K562 (cell line): ENCODE data around the gene IL6ST. TPM values are rescaled to one million over a fixed set of nuclear protein-coding genes. Genes with fewer than 3 reads are reported as not detected.

Experiments used
- ATAC-seq: fragments of 200-7000 bp; cut with Tn5 transposase; 3 replicates; pipeline ENCODE4 v1.9.1; 2020; ENCODE audit warnings: moderate library complexity
- BruUV-seq: library from RNA; stranded (reverse); fragments of 400-500 nt; replicated peaks from 2 replicates; lab custom pipeline; 2021; lab: Mats Ljungman, UMichigan
- CTCF ChIA-PET: fragments of 300-600 bp; formaldehyde crosslinking; extraction: SDS; loops from one replicate; lab custom pipeline; 2021; ENCODE audit warnings: low intra/inter-chr PET ratio; lab: Yijun Ruan, JAX
- POLR2A ChIA-PET: fragments of 300-600, 350-650 bp; sonication (Branson Sonifier 250); formaldehyde crosslinking; extraction: SDS; loops from one replicate; lab custom pipeline; 2021; ENCODE audit warnings: antibody characterized with exemption, inconsistent platforms; lab: Yijun Ruan, JAX
- DNase-seq, 4 experiments: peaks; one replicate each; pipeline versions ENCODE4 v3.0.0 to v3.0.0-alpha.2; 2011 to 2018; ENCODE audit warnings: low spot score in 3 of 4, mixed read lengths in 3 of 4; ENCODE audit errors: extremely low read depth in 1 of 4
- FAIRE-seq: peaks from 2 replicates; lab custom pipeline; 2011; peaks lifted over from hg19 to GRCh38; lab: Jason Lieb, UNC
- H2AFZ ChIP-seq: 2 replicates; pipeline ENCODE4 v1.6.0; 2011; ENCODE audit warnings: low read depth, low read length, control low read depth, inconsistent platforms
- H3K27ac ChIP-seq: fragments of 200-600 bp; 3 replicates; pipeline ENCODE4 v1.8.0; 2011; ENCODE audit warnings: low read depth, mild to moderate bottlenecking, control low read depth, inconsistent platforms, low read length, moderate library complexity, mixed read lengths; ENCODE audit errors: extremely low read depth
- H3K27me3 ChIP-seq, 2 experiments: fragments of 300-600 bp in 1 of 2; 2 replicates in 1 of 2; 3 replicates in 1 of 2; pipeline versions ENCODE4 v1.6.0 to v1.8.0; 2011; ENCODE audit warnings: inconsistent platforms in 2 of 2, low read length in 2 of 2, mild to moderate bottlenecking in 1 of 2, mixed read lengths in 1 of 2, moderate library complexity in 1 of 2; ENCODE audit not compliant: control insufficient read depth in 2 of 2, insufficient read depth in 2 of 2
- H3K36me3 ChIP-seq: fragments of 300-600 bp; 3 replicates; pipeline ENCODE4 v1.8.0; 2011; ENCODE audit warnings: mild to moderate bottlenecking, low read length, inconsistent platforms; ENCODE audit not compliant: control insufficient read depth, insufficient read depth
- H3K4me1 ChIP-seq, 2 experiments: fragments of 200-600 bp in 1 of 2; replicated peaks in 1 of 2; 2 replicates in 1 of 2; 3 replicates in 1 of 2; pipeline versions ENCODE4 v1.5.1 to v1.8.0; 2011; ENCODE audit warnings: inconsistent platforms in 2 of 2, low read length in 2 of 2, mild to moderate bottlenecking in 1 of 2, mixed read lengths in 1 of 2, moderate library complexity in 1 of 2; ENCODE audit not compliant: control insufficient read depth in 2 of 2, insufficient read depth in 2 of 2
- H3K4me2 ChIP-seq: 2 replicates; pipeline ENCODE4 v1.6.1; 2011; ENCODE audit warnings: low read length, control low read depth, inconsistent platforms, mixed read lengths; ENCODE audit not compliant: insufficient read depth
- H3K4me3 ChIP-seq: fragments of 200-600 bp; sonication (generic), shearing (Covaris generic); 2 replicates; pipeline ENCODE4 v1.5.1; 2016; ENCODE audit warnings: control low read depth, inconsistent platforms
- H3K79me2 ChIP-seq: fragments of 200-600 bp; 3 replicates; pipeline ENCODE4 v1.8.0; 2011; ENCODE audit warnings: low read length, inconsistent platforms; ENCODE audit not compliant: control insufficient read depth, insufficient read depth
- H3K9ac ChIP-seq, 2 experiments: 2 replicates each; pipeline versions ENCODE4 v1.6.0 to v1.6.1; 2011; ENCODE audit warnings: low read depth in 2 of 2, low read length in 2 of 2, control low read depth in 1 of 2, inconsistent platforms in 1 of 2, mild to moderate bottlenecking in 1 of 2, mixed read lengths in 1 of 2; ENCODE audit not compliant: insufficient read depth in 1 of 2
- H3K9me1 ChIP-seq: one replicate; pipeline ENCODE4 v1.6.0; 2011; ENCODE audit warnings: inconsistent platforms, mild to moderate bottlenecking, low read length, moderate library complexity; ENCODE audit not compliant: control insufficient read depth, insufficient read depth
- H3K9me3 ChIP-seq: replicated peaks from 2 replicates; pipeline ENCODE4 v1.5.1; 2011; ENCODE audit warnings: low read depth, low read length, inconsistent platforms; ENCODE audit not compliant: control insufficient read depth, insufficient read depth
- H4K20me1 ChIP-seq: replicated peaks from 2 replicates; pipeline ENCODE4 v1.6.1; 2011; ENCODE audit warnings: low read length, inconsistent platforms, mixed read lengths; ENCODE audit not compliant: control insufficient read depth, insufficient read depth
- CBX8 ChIP-seq: fragments of 200-600 bp; sonication (generic); IDR thresholded peaks from 2 replicates; pipeline ENCODE4 v1.6.1; 2012; ENCODE audit warnings: borderline replicate concordance, mixed run types, low read depth, mild to moderate bottlenecking, moderate library complexity, mixed read lengths, low read length, control low read depth, inconsistent platforms; ENCODE audit not compliant: poor library complexity, severe bottlenecking; ENCODE audit errors: extremely low read depth
- EZH2 ChIP-seq: IDR thresholded peaks from 2 replicates; pipeline ENCODE4 v1.6.1; 2012; ENCODE audit warnings: low read depth, mild to moderate bottlenecking, inconsistent platforms, low read length, borderline replicate concordance
- GTF2A2 ChIP-seq: IDR thresholded peaks from 2 replicates; pipeline ENCODE4 v1.6.1; 2016; ENCODE audit warnings: mild to moderate bottlenecking, missing genetic modification characterization, missing compliant biosample characterization
- HMBOX1 ChIP-seq: sonication (generic); IDR thresholded peaks from 2 replicates; pipeline ENCODE4 v1.6.1; 2016
- MAFG ChIP-seq: fragments of 450-650 bp; conservative IDR thresholded peaks from 2 replicates; pipeline ENCODE4 v1.6.1; 2016; ENCODE audit warnings: missing genetic modification characterization, missing compliant biosample characterization
- PRPF4 ChIP-seq: fragments of 200-400 bp; formaldehyde crosslinking; IDR thresholded peaks from one replicate; pipeline ENCODE4 v1.6.1; 2017; ENCODE audit warnings: low read length, low read depth, mild to moderate bottlenecking; ENCODE audit not compliant: insufficient read depth, poor library complexity, severe bottlenecking
- SPI1 ChIP-seq: IDR thresholded peaks from 2 replicates; pipeline ENCODE4 v1.6.1; 2011; ENCODE audit warnings: low read depth, low read length, control low read depth, borderline replicate concordance
- ZNF764 ChIP-seq: fragments of 250-450 bp; sonication (Bioruptor Pico); IDR thresholded peaks from 2 replicates; pipeline ENCODE4 v1.4.0; 2020; ENCODE audit warnings: low read depth, mild to moderate bottlenecking, moderate library complexity
- WGBS: fragments of 100-300 bp; shearing (Covaris generic); methylation state at CpG from one replicate; pipeline ENCODE4 v1.1.6; 2016; ENCODE audit warnings: low coverage, mixed read lengths; ENCODE audit not compliant: insufficient coverage; ENCODE audit errors: missing lambda C conversion rate; 5-methylcytosine and 5-hydroxymethylcytosine counted together
- in situ Hi-C: fragments of 300-500 bp; cut with MboI; formaldehyde crosslinking; loops from 4 replicates; pipeline ENCODE4 v1.15.0; 2018; ENCODE audit warnings: inconsistent platforms, mixed read lengths
- intact Hi-C: fragments of 100-400 bp; cut with micrococcal nuclease; formaldehyde crosslinking; loops from 2 replicates; pipeline ENCODE4 v1.14.2; 2022
- polyA plus RNA-seq, 8 experiments: library from polyadenylated mRNA; depleted of rRNA in 4 of 8; stranded (reverse) in 5 of 8; unstranded in 3 of 8; fragments of >200 nt; fragmentation: Nextera tagmentation in 2 of 8; fragmentation: Illumina TruSeq in 1 of 8; extraction: Ambion mirVana in 2 of 8; extraction: Trizol in 1 of 8; gene quantifications; 2 replicates each; pipeline versions ENCODE4 v1.2.1 to v1.2.3, GENCODE V29; 2011 to 2014; ENCODE audit warnings: inconsistent platforms in 1 of 8, missing spikeins in 1 of 8
- total RNA-seq, 7 experiments: library from RNA; depleted of rRNA in 6 of 7; stranded (reverse); fragments of >200 nt in 6 of 7; fragmentation: Illumina TruSeq in 2 of 7; extraction: Trizol in 2 of 7; gene quantifications; 2 replicates each; pipeline versions ENCODE4 v1.2.1 to v1.2.3, GENCODE V29; 2011 to 2021; ENCODE audit warnings: low replicate concordance in 1 of 7

The IL6ST gene
- total and polyA plus RNA-seq, 9 of the 15 experiments (the other 6 are each of a cell fraction or from before 2014, with no cell fraction given), result 2.0 to 27.0 (median 7.9) TPM

- no peaks in the 10 kb centered on the region for H3K79me2 ChIP-seq
- no peak overlapping the region for H3K27ac ChIP-seq
- intact Hi-C loops, result loop anchor here (5.0 kb wide), 1 partner anchor 760 kb away; the partner anchor contains the start of gene CDC20B
- in situ Hi-C loops, result loop anchor here (10.0 to 25.0 kb wide), 2 partner anchors 142 to 905 kb away; no protein-coding TSS in a partner anchor
- no peaks in the 10 kb centered on the region for H3K9me1 ChIP-seq
- ATAC-seq, result no peak
- BruUV-seq, result no TSS peak
- no peak for FAIRE-seq
- H3K9ac ChIP-seq, result no peak overlapping the region
- 34% methylated on average over 4 of the region's 4 CpGs for WGBS
- H3K9me3 ChIP-seq, result no peaks in the 10 kb centered on the region
- H3K27me3 ChIP-seq, result peaks cover 3 to 22% of the 10 kb centered on the region in 2 experiments; a peak in 2 of 5 replicates
- no peak overlapping the region for H3K4me2 ChIP-seq
- no peak for TF ChIP-seq EZH2
- DNase-seq, result no peak
- no peaks in the 10 kb centered on the region for H3K36me3 ChIP-seq
- peaks cover 0 to 5% of the 10 kb centered on the region in 2 experiments; a peak in 3 of 5 replicates for H3K4me1 ChIP-seq
- H3K4me3 ChIP-seq, result no peak overlapping the region
- ChIA-PET POLR2A (interaction anchor here (2.0 kb wide), 1 partner anchor 10 kb away, joined by 8 read pairs; no protein-coding TSS in a partner anchor), CTCF (no interaction called here)
- no peak overlapping the region for H2AFZ ChIP-seq
- H4K20me1 ChIP-seq, result peaks cover 8% of the 10 kb centered on the region
These were observed 62.1 kb downstream of the IL6ST start for GRCh38 chr5:55932700-55933099.

- H4K20me1 ChIP-seq, result peaks cover 11% of the 10 kb centered on the region
- WGBS, result 8% methylated on average over 11 of the region's 12 CpGs
- H3K36me3 ChIP-seq, result no peaks in the 10 kb centered on the region
- FAIRE-seq (no peak), ATAC-seq (no peak), DNase-seq (no peak)
- in situ Hi-C loops, result loop anchor here (25.0 kb wide), 1 partner anchor 908 kb away; no protein-coding TSS in a partner anchor
- H2AFZ ChIP-seq, result no peak overlapping the region
- H3K9me3 ChIP-seq, result no peaks in the 10 kb centered on the region
- H3K79me2 ChIP-seq, result no peaks in the 10 kb centered on the region
- H3K4me1 ChIP-seq, result peaks cover 0 to 7% of the 10 kb centered on the region in 2 experiments; a peak in 4 of 5 replicates
- no peak overlapping the region for H3K4me2 ChIP-seq
- no TSS peak for BruUV-seq
- no peak overlapping the region for H3K9ac ChIP-seq
- no peak overlapping the region for H3K27ac ChIP-seq
- CTCF ChIA-PET, result no interaction called here
- intact Hi-C loops, result no loop called here
- peaks cover 3 to 33% of the 10 kb centered on the region in 2 experiments; a peak in 2 of 5 replicates for H3K27me3 ChIP-seq
- no peak overlapping the region for H3K4me3 ChIP-seq
- no peaks in the 10 kb centered on the region for H3K9me1 ChIP-seq
- POLR2A ChIA-PET, result interaction anchor here (0.5 kb wide), 1 partner anchor 565 kb away, joined by 3 read pairs; no protein-coding TSS in a partner anchor
- TF ChIP-seq PRPF4 (no peak), HMBOX1 (no peak), ZNF764 (CRISPR knock-in tag) (no peak), GTF2A2 (tag) (no peak), MAFG (tag) (no peak), CBX8 (no peak), SPI1 (0 out of 2 replicates have a peak, but pooled peaks have one; percentile 14)
These were observed 65.6 kb downstream of the IL6ST start for GRCh38 chr5:55929020-55929799.
